Activated CD8-positive, alpha-beta memory T cell treated with anti-CD3 and anti-CD28 coated beads, Interleukin-2, amount 50 U/mL, for 1 hour (primary cell): ENCODE results near the gene IGFBPL1.

Source experiments
- DNase-seq: peaks from one replicate; pipeline ENCODE4 v3.0.0-alpha.2; 2020; ENCODE audit errors: extremely low read depth

The IGFBPL1 gene

GRCh38 chr9:38357350-38358114, 66.7 kb downstream of the IGFBPL1 start:
- DNase-seq, result no peak

- DNase-seq, result no peak
Observed at GRCh38 chr9:38356851-38357250, 67.4 kb downstream of the IGFBPL1 start.
